HepG2 (cell line): Measurements from ENCODE around the gene TSC22D2. TPM values are rescaled to one million over a fixed set of nuclear protein-coding genes. Genes with fewer than 3 reads are reported as not detected.
A peak's percentile ranks its signal among the peaks of the same experiment; 100 is the strongest.

Experiments used
- ATAC-seq: fragments of 200-7000 bp; cut with Tn5 transposase; 3 replicates; pipeline ENCODE4 v1.9.1; 2020; ENCODE audit warnings: mild to moderate bottlenecking, moderate library complexity
- BruUV-seq: library from RNA; stranded (reverse); fragments of 400-500 nt; replicated peaks from 2 replicates; lab custom pipeline; 2021; lab: Mats Ljungman, UMichigan
- CTCF ChIA-PET: fragments of 300-600 bp; formaldehyde crosslinking; extraction: SDS; loops from one replicate; lab custom pipeline; 2021; ENCODE audit warnings: low total read pairs, inconsistent platforms, low intra/inter-chr PET ratio; lab: Yijun Ruan, JAX
- POLR2A ChIA-PET: fragments of 350-600 bp; sonication (Branson Sonifier 250); formaldehyde crosslinking; loops from one replicate; lab custom pipeline; 2020; ENCODE audit warnings: antibody characterized with exemption, inconsistent platforms; lab: Yijun Ruan, JAX
- DNase-seq: peaks from one replicate; pipeline ENCODE4 v3.0.0-alpha.2; 2015; ENCODE audit warnings: low spot score
- FAIRE-seq: peaks from 3 replicates; lab custom pipeline; 2011; peaks lifted over from hg19 to GRCh38; lab: Jason Lieb, UNC
- H2AFZ ChIP-seq: one replicate; pipeline ENCODE4 v1.6.1; 2011; ENCODE audit warnings: low read length, inconsistent platforms
- H3K27ac ChIP-seq: fragments of 300-600 bp; 3 replicates; pipeline ENCODE4 v1.8.0; 2011; ENCODE audit warnings: mixed run types, mild to moderate bottlenecking, mixed read lengths, low read length, inconsistent platforms; ENCODE audit not compliant: insufficient read depth; ENCODE audit errors: extremely low read length
- H3K27me3 ChIP-seq, 2 experiments: fragments of 200-600 bp in 1 of 2; 2 replicates in 1 of 2; 3 replicates in 1 of 2; pipeline versions ENCODE4 v1.6.0 to v1.8.0; 2011; ENCODE audit warnings: low read length in 2 of 2, mild to moderate bottlenecking in 2 of 2, moderate library complexity in 2 of 2, inconsistent platforms in 1 of 2; ENCODE audit not compliant: insufficient read depth in 2 of 2, control insufficient read depth in 1 of 2
- H3K36me3 ChIP-seq, 2 experiments: fragments of 200-600 bp in 1 of 2; replicated peaks in 1 of 2; 2 replicates in 1 of 2; 3 replicates in 1 of 2; pipeline versions ENCODE4 v1.5.1 to v1.8.0; 2011; ENCODE audit warnings: low read length in 2 of 2, inconsistent platforms in 1 of 2; ENCODE audit not compliant: insufficient read depth in 2 of 2, control insufficient read depth in 1 of 2
- H3K4me1 ChIP-seq: 2 replicates; pipeline ENCODE4 v1.5.1; 2012; ENCODE audit warnings: low read length, inconsistent platforms; ENCODE audit not compliant: insufficient read depth
- H3K4me2 ChIP-seq: 2 replicates; pipeline ENCODE4 v1.6.0; 2011; ENCODE audit warnings: low read depth, low read length, inconsistent platforms
- H3K4me3 ChIP-seq, 3 experiments: fragments of 200-600 bp in 1 of 3; sonication (generic), shearing (Covaris generic) in 1 of 3; replicated peaks in 1 of 3; 2 replicates each; pipeline ENCODE4 v1.5.1; 2011 to 2016; ENCODE audit warnings: low read length in 3 of 3, inconsistent platforms in 2 of 3, low read depth in 2 of 3, mild to moderate bottlenecking in 2 of 3, control low read depth in 1 of 3, mixed read lengths in 1 of 3; ENCODE audit not compliant: insufficient read depth in 1 of 3
- H3K79me2 ChIP-seq: one replicate; pipeline ENCODE4 v1.6.1; 2011; ENCODE audit warnings: low read length, inconsistent platforms; ENCODE audit not compliant: insufficient read depth
- H3K9ac ChIP-seq: 2 replicates; pipeline ENCODE4 v1.6.0; 2011; ENCODE audit warnings: mild to moderate bottlenecking, low read depth, low read length, inconsistent platforms; ENCODE audit not compliant: insufficient read depth
- H3K9me3 ChIP-seq: 2 replicates; pipeline ENCODE4 v1.5.1; 2012; ENCODE audit warnings: mild to moderate bottlenecking, low read length
- H4K20me1 ChIP-seq: 2 replicates; pipeline ENCODE4 v1.6.0; 2011; ENCODE audit warnings: inconsistent platforms, mild to moderate bottlenecking, low read length, moderate library complexity; ENCODE audit not compliant: insufficient read depth
- FOSL2 ChIP-seq: sonication (generic); formaldehyde crosslinking; IDR thresholded peaks from 2 replicates; pipeline ENCODE4 v1.4.0; 2020; ENCODE audit warnings: missing genetic modification reagents
- MAX ChIP-seq: IDR thresholded peaks from 2 replicates; pipeline ENCODE4 v1.6.1; 2012; ENCODE audit warnings: inconsistent platforms
- MEIS1 ChIP-seq: sonication (generic); formaldehyde crosslinking; IDR thresholded peaks from 2 replicates; pipeline ENCODE4 v1.9.0; 2021; ENCODE audit warnings: mild to moderate bottlenecking, missing genetic modification reagents, moderate library complexity, borderline replicate concordance
- SATB2 ChIP-seq: sonication (generic); formaldehyde crosslinking; IDR thresholded peaks from 2 replicates; pipeline ENCODE4 v1.5.0; 2020; ENCODE audit warnings: missing genetic modification reagents
- ZBTB44 ChIP-seq: sonication (generic); formaldehyde crosslinking; IDR thresholded peaks from 2 replicates; pipeline ENCODE4 v1.4.0; 2020; ENCODE audit warnings: missing genetic modification reagents
- ZC3H4 ChIP-seq: sonication (generic); formaldehyde crosslinking; IDR thresholded peaks from 2 replicates; pipeline ENCODE4 v1.4.0; 2020; ENCODE audit warnings: missing genetic modification reagents, borderline replicate concordance
- ZNF431 ChIP-seq: sonication (generic); formaldehyde crosslinking; IDR thresholded peaks from 2 replicates; pipeline ENCODE4 v1.9.0; 2022; ENCODE audit warnings: missing genetic modification reagents, low read depth, mild to moderate bottlenecking, borderline replicate concordance
- WGBS: methylation state at CpG from one replicate; pipeline ENCODE4 v1.1.6; 2017; ENCODE audit warnings: low lambda C conversion rate; 5-methylcytosine and 5-hydroxymethylcytosine counted together
- in situ Hi-C: cut with HindIII; loops from 2 replicates; pipeline ENCODE4 v1.10.0; 2017; ENCODE audit warnings: low pct_unique_long_range_greater_than_20kb; ENCODE audit not compliant: extremely low pct_ligation_motif_present
- intact Hi-C: fragments of 100-400 bp; cut with micrococcal nuclease; formaldehyde crosslinking; loops from one replicate; pipeline ENCODE4 v1.10.0; 2022; ENCODE audit not compliant: unreplicated experiment
- polyA plus RNA-seq, 8 experiments: library from polyadenylated mRNA; depleted of rRNA in 3 of 8; stranded (reverse) in 7 of 8; unstranded in 1 of 8; fragments of >200 nt; fragmentation: Illumina TruSeq in 4 of 8; extraction: Trizol in 4 of 8; gene quantifications; 2 replicates each; pipeline versions ENCODE4 v1.2.1 to v1.2.3, GENCODE V29; 2011 to 2016; ENCODE audit warnings: low read depth in 4 of 8, missing spikeins in 1 of 8, mixed read lengths in 1 of 8; ENCODE audit not compliant: insufficient read depth in 1 of 8
- total RNA-seq, 5 experiments: library from RNA; depleted of rRNA; stranded (reverse); fragments of >200 nt; fragmentation: Illumina TruSeq; extraction: Trizol; gene quantifications; 2 replicates each; pipeline ENCODE4 v1.2.3, GENCODE V29; 2016; ENCODE audit warnings: low read depth in 1 of 5

The TSC22D2 gene
- total and polyA plus RNA-seq, 2 of the 13 experiments (the other 11 are each of a cell fraction or from before 2014, with no cell fraction given), result 4.6 to 8.2 TPM

GRCh38 chr3:150469031-150469930 is 61.2 kb downstream of the TSC22D2 start:
- CTCF ChIA-PET, result no interaction called here
- Histone ChIP-seq H3K4me3 (no peak overlapping the region), H3K4me2 (no peak overlapping the region), H3K27me3 (no peaks in the 10 kb centered on the region), H2AFZ (no peak overlapping the region), H3K79me2 (no peaks in the 10 kb centered on the region), H3K4me1 (no peaks in the 10 kb centered on the region), H3K9ac (no peak overlapping the region), H3K9me3 (no peaks in the 10 kb centered on the region), H3K36me3 (no peaks in the 10 kb centered on the region), H4K20me1 (no peaks in the 10 kb centered on the region), H3K27ac (no peak overlapping the region)
- in situ Hi-C loops, result no loop called here
- WGBS, result 83% methylated on average over 15 of the region's 15 CpGs
- peak; percentile 68 for ATAC-seq
- no peak for TF ChIP-seq ZC3H4
- TF ChIP-seq MEIS1 (CRISPR knock-in tag), result no peak
- no peak for TF ChIP-seq MAX
- TF ChIP-seq ZNF431, result no peak
- no peak for TF ChIP-seq ZBTB44
- peak; percentile 59 for TF ChIP-seq FOSL2 (CRISPR knock-in tag)
- TF ChIP-seq SATB2, result no peak
- intact Hi-C loops, result no loop called here
- no peak for FAIRE-seq
- no TSS peak for BruUV-seq
- POLR2A ChIA-PET, result no interaction called here
- peak; percentile 39 for DNase-seq
